Activated CD8-positive, alpha-beta memory T cell treated with anti-CD3 and anti-CD28 coated beads for 48 hours (primary cell): ENCODE data around the gene LRRK1.

Source experiments
- DNase-seq, 3 experiments: peaks; one replicate each; pipeline ENCODE4 v3.0.0-alpha.2; 2020; ENCODE audit warnings: low read depth in 2 of 3, low spot score in 2 of 3

LRRK1 gene

GRCh38 chr15:100973351-100974111 is 54.4 kb downstream of the LRRK1 start:
- no peak for DNase-seq

DNA sequence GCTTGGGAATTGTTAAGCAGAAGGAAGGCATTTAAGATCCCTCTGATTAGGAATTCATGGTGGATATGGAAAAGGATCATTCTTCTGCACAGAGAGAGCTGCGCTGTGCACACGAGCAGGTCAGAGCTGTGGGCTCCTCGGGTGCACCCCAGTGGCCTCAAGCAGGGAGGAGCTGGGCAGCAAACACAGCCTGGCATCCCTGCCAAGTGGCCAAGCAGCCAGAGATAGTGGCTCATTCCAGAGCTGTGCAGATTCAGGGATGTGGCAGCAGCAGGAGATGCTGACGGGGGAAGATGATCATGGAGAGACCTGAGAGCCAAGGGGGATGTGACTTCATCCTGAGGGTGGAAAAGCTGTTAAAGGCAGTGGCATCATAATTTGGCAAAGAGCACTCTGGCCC is 55.9 kb downstream of the LRRK1 start:
- DNase-seq = no peak

- no peak for DNase-seq
These were observed 61.4 kb downstream of the LRRK1 start for GRCh38 chr15:100980410-100981046.

GRCh38 chr15:100981086-100981485 is 61.9 kb downstream of the LRRK1 start:
- no peak for DNase-seq

DNA sequence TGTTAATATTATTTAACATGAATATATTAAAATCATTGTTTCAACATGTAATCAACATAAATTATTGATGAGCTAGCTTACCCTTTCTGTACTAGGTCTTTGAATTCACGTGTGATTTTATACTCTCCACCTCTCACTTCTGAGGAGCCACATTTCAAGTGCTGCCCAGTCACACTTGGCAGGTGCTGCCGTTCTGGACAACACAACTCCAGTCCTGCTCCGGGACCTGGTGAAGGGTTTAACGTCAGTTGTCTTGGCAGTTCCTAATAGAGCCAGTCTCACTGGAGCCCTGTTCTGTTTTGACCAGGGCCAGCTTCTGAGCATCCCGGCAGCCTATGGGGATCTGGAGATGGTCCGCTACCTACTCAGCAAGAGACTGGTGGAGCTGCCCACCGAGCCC is 64.1 kb downstream of the LRRK1 start:
- DNase-seq = no peak

- DNase-seq = no peak
These were observed 66.2 kb downstream of the LRRK1 start for GRCh38 chr15:100985401-100985800.

- DNase-seq = no peak
These were observed 67.2 kb downstream of the LRRK1 start for GRCh38 chr15:100986158-100986896.

- no peak for DNase-seq
These were observed 68.0 kb downstream of the LRRK1 start for GRCh38 chr15:100987143-100987542.

- DNase-seq = no peak
These were observed 69.1 kb downstream of the LRRK1 start for GRCh38 chr15:100988297-100988696.

DNA sequence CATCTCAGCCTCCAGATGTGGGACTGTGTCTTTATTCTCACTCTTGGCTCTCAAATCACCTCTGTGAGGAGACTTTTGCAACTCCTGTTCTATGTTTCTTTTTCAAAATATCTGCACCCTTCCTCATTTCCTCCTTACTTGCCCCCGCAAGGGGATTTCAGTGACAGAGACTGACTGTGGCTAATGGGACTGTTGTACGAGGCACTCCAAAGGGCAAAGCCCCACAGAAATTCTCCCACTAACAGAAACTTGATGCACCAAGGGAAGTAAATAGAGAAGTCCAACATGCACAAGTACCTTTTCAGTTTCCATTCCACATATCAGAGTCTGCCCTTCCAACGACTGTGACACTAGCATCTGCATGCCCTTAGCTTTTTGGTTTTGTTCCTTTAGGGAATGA is 69.7 kb downstream of the LRRK1 start:
- no peak for DNase-seq

GRCh38 chr15:100994597-100995446 is 75.7 kb downstream of the LRRK1 start:
- DNase-seq = no peak

GRCh38 chr15:100995471-100996430 is 76.6 kb downstream of the LRRK1 start:
- no peak for DNase-seq

DNA sequence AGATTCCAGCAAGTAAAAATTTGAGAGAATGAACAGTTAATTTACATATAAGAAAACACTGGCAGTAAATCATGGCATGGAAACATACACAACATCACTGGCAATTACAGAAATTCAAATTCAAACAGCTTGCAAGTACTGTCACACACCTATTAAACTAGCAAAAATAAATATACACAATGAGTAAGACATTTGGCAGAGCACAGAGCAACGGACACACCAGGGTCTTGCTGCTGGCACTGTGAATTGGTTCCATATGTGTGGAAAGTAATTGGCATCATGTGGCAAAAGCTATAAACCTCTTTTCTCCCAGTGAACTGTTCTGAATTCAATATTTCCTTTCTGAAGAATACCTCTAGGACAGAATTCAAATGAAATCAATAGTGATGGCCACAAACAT is 78.3 kb downstream of the LRRK1 start:
- no peak for DNase-seq

DNA sequence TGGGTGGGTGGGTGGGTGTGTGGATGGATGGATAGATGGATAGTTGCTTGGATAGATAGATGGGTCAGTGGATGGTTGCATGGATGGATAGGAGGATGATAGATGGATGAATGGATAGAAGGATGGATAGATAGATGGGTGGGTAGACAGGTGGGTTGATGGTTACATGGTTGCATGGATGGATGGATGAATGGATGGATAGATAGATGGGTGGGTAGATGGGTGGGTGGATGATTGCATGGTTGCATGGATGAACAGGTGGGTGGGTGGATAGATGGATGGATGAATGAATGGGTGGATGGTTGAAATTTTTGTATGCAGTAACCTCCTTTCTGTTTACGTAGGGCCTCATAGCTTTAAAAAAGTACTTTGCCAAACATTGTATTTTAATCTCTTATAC is 79.5 kb downstream of the LRRK1 start:
- no peak for DNase-seq

- DNase-seq = no peak
These were observed 80.2 kb downstream of the LRRK1 start for GRCh38 chr15:100999369-100999768.

DNA sequence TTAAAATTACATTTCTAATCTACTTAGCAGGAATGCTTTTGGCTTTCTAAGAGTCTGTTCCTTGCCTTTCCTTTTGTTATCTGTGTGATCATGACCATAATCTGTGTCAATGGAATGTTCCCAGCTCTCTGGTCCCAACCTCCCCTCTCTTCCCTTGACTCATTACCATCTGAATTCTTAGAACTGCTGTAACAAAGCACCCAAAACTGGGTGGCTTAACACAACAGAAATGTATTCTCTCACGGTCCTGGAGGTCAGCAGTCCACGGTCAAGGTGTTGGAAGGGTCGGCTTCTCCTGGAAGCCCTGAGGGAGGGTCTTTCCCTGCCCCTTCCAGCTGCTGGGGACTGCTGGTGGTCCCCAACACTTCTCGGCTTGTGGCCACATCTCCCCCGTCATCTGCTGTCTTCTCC is 81.1 kb downstream of the LRRK1 start:
- DNase-seq = no peak

- DNase-seq = no peak
These were observed 81.9 kb downstream of the LRRK1 start for GRCh38 chr15:101001056-101001455.

DNA sequence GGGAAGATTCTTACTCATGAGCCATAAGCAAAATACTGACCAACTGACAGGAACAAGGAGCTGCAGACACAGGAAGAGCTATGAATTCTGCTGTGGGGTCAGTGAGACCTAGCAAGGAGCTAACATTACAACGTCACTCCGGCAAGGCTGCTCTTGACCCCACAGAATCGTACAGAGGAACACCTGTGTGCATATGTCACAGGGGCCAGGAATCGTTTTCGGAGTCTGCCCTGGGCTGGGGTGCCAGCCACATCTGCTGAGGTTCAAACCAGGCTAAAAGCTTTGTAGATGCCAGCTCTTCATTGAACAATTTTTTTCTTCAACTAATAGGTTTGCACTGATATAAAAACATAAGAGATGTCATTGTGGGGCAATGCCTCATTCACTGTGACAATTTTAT is 82.6 kb downstream of the LRRK1 start:
- no peak for DNase-seq

DNA sequence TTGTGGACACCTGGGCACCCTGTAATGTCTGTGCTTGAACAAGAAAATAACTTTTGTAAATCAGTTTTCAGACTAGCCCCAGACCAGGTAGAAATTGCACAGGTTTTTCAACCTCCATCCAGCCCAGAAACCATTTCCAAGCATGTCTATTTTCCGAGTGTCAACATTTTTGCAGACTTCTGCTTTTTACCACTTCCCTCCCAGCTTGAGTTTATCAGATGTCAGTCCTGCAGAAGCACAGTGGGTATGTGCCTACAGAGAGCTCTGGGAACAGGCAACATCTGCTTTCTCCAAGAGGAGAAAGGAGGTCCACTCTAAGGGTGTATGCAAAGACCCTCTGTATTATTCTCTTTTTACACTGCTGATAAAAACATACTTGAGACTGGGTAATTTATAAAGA is 83.9 kb downstream of the LRRK1 start:
- no peak for DNase-seq

DNA sequence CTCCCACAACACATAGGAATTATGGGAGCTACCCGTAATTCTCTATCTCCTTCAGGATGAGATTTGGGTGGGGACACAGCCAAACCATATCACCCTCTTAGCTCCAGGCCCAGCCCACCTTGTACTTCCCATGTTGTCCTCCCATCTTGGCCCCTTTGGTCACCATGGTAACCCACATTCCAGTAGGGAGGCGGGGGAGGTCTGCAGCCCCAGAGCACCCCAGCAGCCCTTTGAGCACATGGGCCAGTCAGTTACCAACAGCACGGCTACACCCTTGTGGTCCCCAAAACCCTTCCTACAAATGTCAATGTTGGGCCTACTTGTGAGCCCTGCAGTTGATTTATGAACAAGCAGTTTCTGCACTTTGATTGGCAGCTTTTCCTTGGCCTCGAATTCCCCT is 84.5 kb downstream of the LRRK1 start:
- DNase-seq = no peak
